Measurements from ENCODE around the gene RSRC1. TPM values are rescaled to one million over a fixed set of nuclear protein-coding genes. Genes with fewer than 3 reads are reported as not detected.
"Not testable (repeated sequence)": the region's sequence is repeated elsewhere in the genome, so short reads cannot be mapped to it uniquely, and the experiment has no call there.

Gene RSRC1
- total RNA-seq, 4 donors from 2014 or later, result 23.5 to 31.8 (median 26.6) TPM

- no peak overlapping the region for H3K4me3 ChIP-seq (ENCODE audit: low read depth, poor library complexity, severe bottlenecking)
- no peak for TF ChIP-seq POLR2A (IDR thresholded peaks at IDR 0.05)
- TF ChIP-seq CTCF (IDR thresholded peaks at IDR 0.05), result no peak
- no peak for DNase-seq (ENCODE audit: low spot score in 2 of 2)
- intact Hi-C loops (cut with DNase I; ENCODE audit: low total_unique reads), result no loop called here
- 97 to 99% methylated on average over 4 of the region's 4 CpGs for WGBS, 2 donors
Measured at GRCh38 chr3:158210067-158210466, 100.2 kb downstream of the RSRC1 start.

DNA sequence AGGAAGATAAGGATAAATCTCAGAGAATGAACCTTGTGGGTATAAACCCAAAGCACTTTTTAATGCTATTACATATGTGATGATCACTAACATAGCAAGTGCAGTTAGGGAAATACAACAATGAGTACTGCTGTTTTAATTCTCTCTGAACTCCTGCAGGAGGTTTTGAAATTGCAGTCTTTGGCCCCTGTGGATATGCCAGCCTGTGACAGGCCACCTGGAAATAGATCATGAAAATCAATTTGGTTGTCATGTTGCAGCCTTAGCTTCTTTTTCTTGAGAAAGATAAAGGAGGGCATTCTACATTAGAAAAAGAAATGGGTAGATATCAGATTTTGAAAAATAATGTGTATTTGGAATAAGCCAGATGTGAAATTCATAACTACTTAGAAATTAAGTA is 103.6 kb downstream of the RSRC1 start:
- no peak for TF ChIP-seq CTCF (IDR thresholded peaks at IDR 0.05)
- TF ChIP-seq POLR2A (IDR thresholded peaks at IDR 0.05), result no peak
- no peak overlapping the region for H3K4me3 ChIP-seq (ENCODE audit: low read depth, poor library complexity, severe bottlenecking)
- no peak for DNase-seq (ENCODE audit: low spot score in 2 of 2)
- intact Hi-C loops (cut with DNase I; ENCODE audit: low total_unique reads), result no loop called here

GRCh38 chr3:158217992-158218391 is 108.1 kb downstream of the RSRC1 start:
- DNase-seq (ENCODE audit: low spot score in 2 of 2), result no peak
- WGBS, 2 donors, result 93 to 94% methylated on average over 3 of the region's 3 CpGs
- intact Hi-C loops (cut with DNase I; ENCODE audit: low total_unique reads), result no loop called here
- no peak for TF ChIP-seq POLR2A (IDR thresholded peaks at IDR 0.05)
- no peak for TF ChIP-seq CTCF (IDR thresholded peaks at IDR 0.05)
- no peak overlapping the region for H3K4me3 ChIP-seq (ENCODE audit: low read depth, poor library complexity, severe bottlenecking)

DNA sequence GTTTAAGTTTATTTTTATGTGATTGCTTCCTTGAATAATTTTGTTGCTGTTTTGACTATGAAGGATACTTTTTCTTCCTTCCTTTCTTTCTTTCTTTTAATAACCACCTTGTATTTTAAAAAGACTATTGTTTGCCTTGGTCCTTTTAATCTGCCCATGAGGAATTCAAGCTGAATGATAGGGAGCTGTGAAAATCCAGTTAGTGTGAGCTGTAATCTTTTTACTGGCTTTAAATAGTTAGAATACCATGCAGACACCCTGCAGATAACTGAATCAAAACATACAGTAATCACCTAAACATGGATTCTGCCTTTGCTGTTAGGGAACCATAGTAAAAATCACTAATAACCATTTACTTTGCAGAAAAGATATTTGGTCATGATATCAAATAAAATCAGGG is 110.7 kb downstream of the RSRC1 start:
- intact Hi-C loops (cut with DNase I; ENCODE audit: low total_unique reads), result no loop called here

DNA sequence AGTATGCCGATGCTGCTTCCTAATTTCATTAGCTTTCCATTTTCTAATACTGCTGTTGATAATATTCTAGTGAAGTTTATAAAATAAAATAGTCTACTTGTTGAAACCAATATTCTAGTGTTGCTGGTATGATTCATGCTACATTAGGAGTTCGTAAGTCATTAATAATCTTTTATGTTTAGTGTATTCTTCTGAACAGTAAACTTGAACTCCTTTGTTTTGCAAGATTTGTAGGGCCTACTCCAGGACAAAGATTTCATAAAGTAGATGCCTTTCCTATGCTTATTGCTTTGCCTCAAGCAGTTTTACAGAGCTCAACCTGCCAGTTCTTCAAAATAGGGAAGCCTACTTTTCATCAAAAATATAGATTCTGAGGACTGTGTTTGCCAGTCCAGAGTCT is 111.5 kb downstream of the RSRC1 start:
- intact Hi-C loops (cut with DNase I; ENCODE audit: low total_unique reads), result no loop called here
- H3K4me3 ChIP-seq (ENCODE audit: low read depth, poor library complexity, severe bottlenecking), result no peak overlapping the region
- no peak for DNase-seq (ENCODE audit: low spot score in 2 of 2)
- TF ChIP-seq CTCF (IDR thresholded peaks at IDR 0.05) (no peak), POLR2A (IDR thresholded peaks at IDR 0.05) (no peak)
- 91 to 93% methylated on average over 2 of the region's 2 CpGs for WGBS, 2 donors

More for the DNA sequence above, 110.7 kb downstream of the RSRC1 start:
- no peak for TF ChIP-seq CTCF (IDR thresholded peaks at IDR 0.05)
- TF ChIP-seq POLR2A (IDR thresholded peaks at IDR 0.05), result no peak
- DNase-seq (ENCODE audit: low spot score in 2 of 2), result no peak
- H3K4me3 ChIP-seq (ENCODE audit: low read depth, poor library complexity, severe bottlenecking), result no peak overlapping the region

- TF ChIP-seq POLR2A (IDR thresholded peaks at IDR 0.05) (no peak), CTCF (IDR thresholded peaks at IDR 0.05) (no peak)
- no peak overlapping the region for H3K4me3 ChIP-seq (ENCODE audit: low read depth, poor library complexity, severe bottlenecking)
- no peak for DNase-seq (ENCODE audit: low spot score in 2 of 2)
- intact Hi-C loops (cut with DNase I; ENCODE audit: low total_unique reads), result no loop called here
Measured at GRCh38 chr3:158226429-158226828, 116.5 kb downstream of the RSRC1 start.

- WGBS, 2 donors, result 92 to 93% methylated on average over 10 of the region's 10 CpGs
- H3K4me3 ChIP-seq (ENCODE audit: low read depth, poor library complexity, severe bottlenecking); intact Hi-C loops (cut with DNase I; ENCODE audit: low total_unique reads); DNase-seq (ENCODE audit: low spot score in 2 of 2): not testable (repeated sequence)
Measured at GRCh38 chr3:158228942-158229341, 119.1 kb downstream of the RSRC1 start.
